SKM-1 (cell line): Measurements from ENCODE around the gene KCNQ1.

ENCODE experiments used
- DNase-seq: peaks from one replicate; lab custom pipeline; 2025; ENCODE audit not compliant: unreplicated experiment; lab: John Stamatoyannopoulos, UW

The KCNQ1 gene

GRCh38 chr11:2693271-2694261 is 248.8 kb downstream of the KCNQ1 start:
- DNase-seq = no peak

- DNase-seq = no peak
Observed at GRCh38 chr11:2694495-2694894, 249.7 kb downstream of the KCNQ1 start.

- DNase-seq = no peak
Observed at GRCh38 chr11:2694995-2695939, 250.5 kb downstream of the KCNQ1 start.

- DNase-seq = no peak
Observed at GRCh38 chr11:2696455-2696854, 251.6 kb downstream of the KCNQ1 start.

- DNase-seq = no peak
Observed at GRCh38 chr11:2697866-2698265, 253.1 kb downstream of the KCNQ1 start.

GRCh38 chr11:2698386-2699184 is 253.8 kb downstream of the KCNQ1 start:
- no peak for DNase-seq

- DNase-seq = no peak
Observed at GRCh38 chr11:2699185-2699530, 254.3 kb downstream of the KCNQ1 start.

GRCh38 chr11:2699531-2700414 is 255.0 kb downstream of the KCNQ1 start, which contains the start of gene KCNQ1OT1:
TSS of gene KCNQ1OT1 (minus strand) at chr11:2699994.
- DNase-seq = peak; percentile 69

- no peak for DNase-seq
Observed at GRCh38 chr11:2700415-2701211, 255.8 kb downstream of the KCNQ1 start.

GRCh38 chr11:2701230-2701629 is 256.4 kb downstream of the KCNQ1 start:
- DNase-seq = no peak

- no peak for DNase-seq
Observed at GRCh38 chr11:2701898-2702434, 257.2 kb downstream of the KCNQ1 start.

GRCh38 chr11:2702771-2703362 is 258.1 kb downstream of the KCNQ1 start:
- no peak for DNase-seq

- no peak for DNase-seq
Observed at GRCh38 chr11:2703363-2704141, 258.7 kb downstream of the KCNQ1 start.

- no peak for DNase-seq
Observed at GRCh38 chr11:2704356-2704755, 259.5 kb downstream of the KCNQ1 start.

GRCh38 chr11:2704896-2705606 is 260.2 kb downstream of the KCNQ1 start:
- no peak for DNase-seq

- no peak for DNase-seq
Observed at GRCh38 chr11:2706321-2706720, 261.5 kb downstream of the KCNQ1 start.

GRCh38 chr11:2707736-2708135 is 262.9 kb downstream of the KCNQ1 start:
- no peak for DNase-seq
